ENCODE results near the gene GRAMD1A. TPM values are rescaled to one million over a fixed set of nuclear protein-coding genes. Genes with fewer than 3 reads are reported as not detected.
A peak's percentile ranks its signal among the peaks of the same experiment; 100 is the strongest.
"Not testable (repeated sequence)": the region's sequence is repeated elsewhere in the genome, so short reads cannot be mapped to it uniquely, and the experiment has no call there.

The GRAMD1A gene
- total RNA-seq, 4 donors from 2014 or later: 38.8 to 45.1 (median 43.7) TPM

DNA sequence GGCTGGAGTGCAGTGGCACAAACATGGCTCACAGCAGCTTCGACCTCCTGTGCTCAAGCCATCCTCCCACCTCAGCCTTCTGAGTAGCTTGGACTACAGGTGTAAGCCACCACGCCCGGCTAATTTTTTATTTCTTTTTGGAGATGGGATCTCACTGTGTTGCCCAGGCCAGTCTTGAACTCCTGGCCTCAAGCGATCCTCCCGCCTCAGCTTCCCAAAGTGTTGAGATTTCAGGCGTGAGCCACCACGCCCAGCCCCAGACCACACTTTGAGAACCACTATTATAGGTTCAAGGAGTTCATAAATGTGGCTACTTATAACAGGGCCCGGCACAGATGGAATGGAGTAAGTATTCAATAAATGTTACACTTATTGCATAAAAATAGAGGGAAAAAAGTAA lies 26.9 kb downstream of the GRAMD1A start:
- H3K4me3 ChIP-seq: no peak overlapping the region
- peak overlapping the region; percentile 87 to 97 (median 94) for H3K27ac ChIP-seq
- H3K9me3 ChIP-seq: no peaks in the 10 kb centered on the region
- intact Hi-C loops (cut with DNase I; ENCODE audit: low total_unique reads) (loop anchor here (1.0 kb wide), 1 partner anchor 27 kb away; the partner anchor contains the start of gene GRAMD1A), in situ Hi-C loops (cut with MboI; ENCODE audit: low sequenced_read_pairs in 4 of 4) (no loop called here)
- ATAC-seq (no peak), DNase-seq (no peak)
- peaks cover 27 to 33% of the 10 kb centered on the region in 2 donors for H3K4me1 ChIP-seq
- H3K27me3 ChIP-seq: no peaks in the 10 kb centered on the region
- peaks cover 0 to 45% of the 10 kb centered on the region in 2 donors for H3K36me3 ChIP-seq
- TF ChIP-seq, protein P1, sequence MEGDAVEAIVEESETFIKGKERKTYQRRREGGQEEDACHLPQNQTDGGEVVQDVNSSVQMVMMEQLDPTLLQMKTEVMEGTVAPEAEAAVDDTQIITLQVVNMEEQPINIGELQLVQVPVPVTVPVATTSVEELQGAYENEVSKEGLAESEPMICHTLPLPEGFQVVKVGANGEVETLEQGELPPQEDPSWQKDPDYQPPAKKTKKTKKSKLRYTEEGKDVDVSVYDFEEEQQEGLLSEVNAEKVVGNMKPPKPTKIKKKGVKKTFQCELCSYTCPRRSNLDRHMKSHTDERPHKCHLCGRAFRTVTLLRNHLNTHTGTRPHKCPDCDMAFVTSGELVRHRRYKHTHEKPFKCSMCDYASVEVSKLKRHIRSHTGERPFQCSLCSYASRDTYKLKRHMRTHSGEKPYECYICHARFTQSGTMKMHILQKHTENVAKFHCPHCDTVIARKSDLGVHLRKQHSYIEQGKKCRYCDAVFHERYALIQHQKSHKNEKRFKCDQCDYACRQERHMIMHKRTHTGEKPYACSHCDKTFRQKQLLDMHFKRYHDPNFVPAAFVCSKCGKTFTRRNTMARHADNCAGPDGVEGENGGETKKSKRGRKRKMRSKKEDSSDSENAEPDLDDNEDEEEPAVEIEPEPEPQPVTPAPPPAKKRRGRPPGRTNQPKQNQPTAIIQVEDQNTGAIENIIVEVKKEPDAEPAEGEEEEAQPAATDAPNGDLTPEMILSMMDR (IDR thresholded peaks at IDR 0.05 in 4 of 5, conservative IDR thresholded peaks at IDR 0.05 in 1 of 5): no peak
- no peak for TF ChIP-seq POLR2A (IDR thresholded peaks at IDR 0.05)

GRCh38 chr19:35027851-35028599 lies 27.9 kb downstream of the GRAMD1A start:
- H3K4me1 ChIP-seq: peaks cover 37 to 42% of the 10 kb centered on the region in 2 donors
- H3K9me3 ChIP-seq: no peaks in the 10 kb centered on the region
- H3K27me3 ChIP-seq: no peaks in the 10 kb centered on the region
- intact Hi-C loops (cut with DNase I; ENCODE audit: low total_unique reads): loop anchor here (1.0 kb wide), 2 partner anchors 28 to 39 kb away; partner anchors contain the start of gene GRAMD1A
- H3K4me3 ChIP-seq: no peak overlapping the region
- peaks cover 0 to 37% of the 10 kb centered on the region in 2 donors for H3K36me3 ChIP-seq
- peak; percentile 70 to 73 for ATAC-seq
- H3K27ac ChIP-seq: peak overlapping the region; percentile 87 to 97 (median 94)
- peak; percentile 85 to 95 for DNase-seq
- TF ChIP-seq, protein P1 (IDR thresholded peaks at IDR 0.05 in 4 of 5, conservative IDR thresholded peaks at IDR 0.05 in 1 of 5): peak in 3 of 5 experiments; percentile 39 to 59 (median 45)
- TF ChIP-seq POLR2A (IDR thresholded peaks at IDR 0.05): no peak
- in situ Hi-C loops (cut with MboI; ENCODE audit: low sequenced_read_pairs in 4 of 4): no loop called here

GRCh38 chr19:35028600-35028885 lies 28.4 kb downstream of the GRAMD1A start:
- H3K36me3 ChIP-seq: peaks cover 0 to 35% of the 10 kb centered on the region in 2 donors
- intact Hi-C loops (cut with DNase I; ENCODE audit: low total_unique reads): loop anchor here (1.0 kb wide), 1 partner anchor 39 kb away; no protein-coding TSS in a partner anchor
- DNase-seq; in situ Hi-C loops (cut with MboI; ENCODE audit: low sequenced_read_pairs in 4 of 4); ATAC-seq; H3K9me3 ChIP-seq; H3K4me3 ChIP-seq; H3K27me3 ChIP-seq: not testable (repeated sequence)
- peaks cover 42 to 44% of the 10 kb centered on the region in 2 donors for H3K4me1 ChIP-seq
- peak overlapping the region; percentile 87 to 97 (median 94) for H3K27ac ChIP-seq

DNA sequence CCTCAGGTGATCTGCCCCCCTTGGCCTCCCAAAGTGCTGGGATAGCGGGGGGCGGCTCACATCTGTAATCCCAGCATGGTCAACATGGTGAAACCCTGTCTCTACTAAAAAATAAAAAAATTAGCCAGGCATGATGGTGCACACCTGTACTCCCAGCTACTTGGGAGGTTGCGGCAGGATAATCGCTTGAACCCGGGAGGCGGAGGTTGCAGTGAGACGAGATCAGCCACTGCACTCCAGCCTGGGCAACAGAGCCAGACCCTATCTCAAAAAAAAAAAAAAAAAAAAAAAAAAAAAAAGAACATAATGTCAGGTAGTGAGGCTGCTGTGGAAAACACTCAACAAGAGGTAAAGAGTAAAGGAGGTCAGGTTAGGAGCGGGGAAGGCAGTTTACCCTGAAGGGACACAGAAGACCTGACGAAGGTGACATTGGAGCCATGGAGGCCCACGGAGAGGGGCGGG lies 29.2 kb downstream of the GRAMD1A start:
- H3K27me3 ChIP-seq; in situ Hi-C loops (cut with MboI; ENCODE audit: low sequenced_read_pairs in 4 of 4); H3K9me3 ChIP-seq; ATAC-seq; DNase-seq; intact Hi-C loops (cut with DNase I; ENCODE audit: low total_unique reads): not testable (repeated sequence)
- Histone ChIP-seq H3K36me3 (peaks cover 0 to 35% of the 10 kb centered on the region in 2 donors), H3K27ac (peak overlapping the region; percentile 87 to 97 (median 94)), H3K4me3 (peak overlapping the region in 1 of 4 donors; percentile 70), H3K4me1 (peaks cover 50 to 52% of the 10 kb centered on the region in 2 donors)

DNA sequence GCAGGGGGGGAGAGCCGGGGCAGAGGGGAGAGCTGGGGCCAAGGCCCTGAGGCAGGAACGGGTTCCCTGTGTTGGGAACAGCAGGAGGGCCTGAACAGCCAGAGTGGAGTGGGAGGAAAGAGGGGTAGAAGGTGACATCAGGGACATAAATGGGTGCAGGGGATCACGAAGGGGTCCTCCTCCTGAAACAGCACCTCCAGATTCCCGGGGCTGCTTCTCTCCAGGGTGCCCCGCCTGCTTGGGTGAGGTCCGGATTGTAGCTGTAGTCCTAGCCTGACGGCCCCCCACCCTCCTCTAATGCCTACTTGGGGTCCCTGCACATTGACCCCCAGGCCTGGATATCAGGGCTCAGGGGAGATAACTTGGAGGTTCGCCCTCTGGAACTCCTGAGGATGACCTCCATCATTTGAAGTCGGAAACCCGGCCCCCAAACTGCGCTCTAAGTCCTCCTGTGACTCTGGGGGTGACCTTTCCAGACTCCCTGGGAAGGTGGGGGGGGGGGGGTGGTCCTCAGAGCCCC lies 29.7 kb downstream of the GRAMD1A start:
- TF ChIP-seq POLR2A (IDR thresholded peaks at IDR 0.05): no peak
- TF ChIP-seq, protein P1 (IDR thresholded peaks at IDR 0.05 in 4 of 5, conservative IDR thresholded peaks at IDR 0.05 in 1 of 5): no peak
- in situ Hi-C loops (cut with MboI; ENCODE audit: low sequenced_read_pairs in 4 of 4): no loop called here

More for the DNA sequence above, 29.7 kb downstream of the GRAMD1A start:
- ATAC-seq (peak in 1 of 2 donors; percentile 9), DNase-seq (peak in 1 of 2 donors; percentile 56)
- H3K27ac ChIP-seq: peak overlapping the region; percentile 87 to 97 (median 94)
- peaks cover 0 to 32% of the 10 kb centered on the region in 2 donors for H3K36me3 ChIP-seq
- peaks cover 55 to 57% of the 10 kb centered on the region in 2 donors for H3K4me1 ChIP-seq
- intact Hi-C loops (cut with DNase I; ENCODE audit: low total_unique reads): loop anchor here (1.0 to 5.0 kb wide), 2 partner anchors 110 to 238 kb away; partner anchors contain the start of gene USF2
- H3K9me3 ChIP-seq: no peaks in the 10 kb centered on the region
- no peaks in the 10 kb centered on the region for H3K27me3 ChIP-seq
- peak overlapping the region; percentile 48 to 70 (median 56) for H3K4me3 ChIP-seq

Measured in gastrocnemius medialis (tissue), 4 donors.